GM12878 (cell line): ENCODE results near the gene DEK. TPM values are rescaled to one million over a fixed set of nuclear protein-coding genes. Genes with fewer than 3 reads are reported as not detected.

Experiments used
- CEBPB ChIP-seq, 2 experiments: fragments of 150-350 bp in 1 of 2; IDR thresholded peaks; 2 replicates each; pipeline ENCODE4 v1.6.1; 2012 to 2014; ENCODE audit warnings: low read depth in 2 of 2, low read length in 2 of 2, borderline replicate concordance in 1 of 2, inconsistent platforms in 1 of 2
- CTCF ChIP-seq, 3 experiments: IDR thresholded peaks in 2 of 3; conservative IDR thresholded peaks in 1 of 3; 2 replicates each; pipeline ENCODE4 v1.5.1; 2011; ENCODE audit warnings: low read depth in 3 of 3, low read length in 3 of 3, mild to moderate bottlenecking in 3 of 3, control low read depth in 2 of 3, moderate library complexity in 2 of 3, inconsistent platforms in 1 of 3, mixed read lengths in 1 of 3; ENCODE audit not compliant: control insufficient read depth in 2 of 3, insufficient read depth in 1 of 3; ENCODE audit errors: extremely low read depth in 1 of 3
- E2F8 ChIP-seq: fragments of 450-650 bp; IDR thresholded peaks from 2 replicates; pipeline ENCODE4 v1.6.1; 2018; ENCODE audit warnings: mild to moderate bottlenecking, low read depth, moderate library complexity; ENCODE audit not compliant: partially characterized antibody
- ETV6 ChIP-seq, 2 experiments: fragments of 450-650 bp in 1 of 2; IDR thresholded peaks in 1 of 2; conservative IDR thresholded peaks in 1 of 2; 2 replicates each; pipeline ENCODE4 v1.6.1; 2014; ENCODE audit warnings: antibody characterized with exemption in 1 of 2, borderline replicate concordance in 1 of 2, low read depth in 1 of 2, mild to moderate bottlenecking in 1 of 2, moderate library complexity in 1 of 2
- REST ChIP-seq: IDR thresholded peaks from 2 replicates; pipeline ENCODE4 v1.6.1; 2012; ENCODE audit warnings: mild to moderate bottlenecking, low read depth, low read length
- ZNF687 ChIP-seq: fragments of 450-650 bp; IDR thresholded peaks from 2 replicates; pipeline ENCODE4 v1.6.1; 2017; ENCODE audit warnings: mild to moderate bottlenecking, moderate library complexity
- polyA plus RNA-seq, 11 experiments: library from polyadenylated mRNA; depleted of rRNA in 4 of 11; unstranded in 6 of 11; stranded (reverse) in 5 of 11; fragments of >200 nt; fragmentation: Nextera tagmentation in 4 of 11; fragmentation: Illumina TruSeq in 1 of 11; extraction: Ambion mirVana in 4 of 11; extraction: Trizol in 1 of 11; gene quantifications; 1 replicate in 1 of 11; 2 replicates in 10 of 11; pipeline versions ENCODE4 v1.2.1 to v1.2.3, GENCODE V29; 2011 to 2016; ENCODE audit warnings: inconsistent platforms in 2 of 11, missing spikeins in 2 of 11, low read depth in 1 of 11
- total RNA-seq, 4 experiments: library from RNA; depleted of rRNA in 3 of 4; stranded (reverse); fragments of >200 nt in 3 of 4; fragmentation: Illumina TruSeq in 1 of 4; extraction: Trizol in 1 of 4; gene quantifications; 2 replicates each; pipeline versions ENCODE4 v1.2.1 to v1.2.3, GENCODE V29; 2013 to 2021

DEK gene
- total and polyA plus RNA-seq, 10 of the 15 experiments (the other 5 are each of a cell fraction or from before 2014, with no cell fraction given): 111 to 346 (median 196) TPM

GRCh38 chr6:18221288-18221615 lies 43.1 kb downstream of the DEK start (continued):
- TF ChIP-seq E2F8 (no peak), CTCF (IDR thresholded peaks at IDR 0.05 in 2 of 3, conservative IDR thresholded peaks at IDR 0.05 in 1 of 3; ENCODE audit: control insufficient read depth in 2 of 3, extremely low read depth in 1 of 3, insufficient read depth in 1 of 3, low read depth in 3 of 3, low read length in 3 of 3) (no peak), REST (no peak), CEBPB (IDR thresholded peaks at IDR 0.05; ENCODE audit: borderline replicate concordance in 1 of 2, low read depth in 2 of 2, low read length in 2 of 2) (no peak), ETV6 (conservative IDR thresholded peaks at IDR 0.05 in 1 of 2, IDR thresholded peaks at IDR 0.05 in 1 of 2; ENCODE audit: borderline replicate concordance in 1 of 2, low read depth in 1 of 2) (no peak), ZNF687 (no peak)
